Liver (tissue), 9 donors: ENCODE measurements around the gene CRB2. TPM values are rescaled to one million over a fixed set of nuclear protein-coding genes. Genes with fewer than 3 reads are reported as not detected.

Experiments
- DNase-seq: peaks from one replicate; pipeline ENCODE4 v3.0.0-alpha.2; 2017; ENCODE audit warnings: low spot score
- H3K27ac ChIP-seq, 2 donors: one replicate each; pipeline ENCODE4 v1.7.0; 2013; ENCODE audit warnings: inconsistent platforms in 2 of 2, low read length in 2 of 2, control low read depth in 1 of 2, low read depth in 1 of 2, mild to moderate bottlenecking in 1 of 2
- H3K27me3 ChIP-seq, 4 donors: one replicate each; pipeline versions ENCODE4 v1.6.1 to v1.7.0; 2013; ENCODE audit warnings: low read length in 3 of 4, inconsistent platforms in 1 of 4, mild to moderate bottlenecking in 1 of 4, moderate library complexity in 1 of 4; ENCODE audit not compliant: control insufficient read depth in 4 of 4, insufficient read depth in 4 of 4
- H3K36me3 ChIP-seq, 4 donors: one replicate each; pipeline versions ENCODE4 v1.6.1 to v1.7.0; 2013; ENCODE audit warnings: low read length in 3 of 4, mild to moderate bottlenecking in 3 of 4, low read depth in 1 of 4, moderate library complexity in 1 of 4; ENCODE audit not compliant: control insufficient read depth in 4 of 4, insufficient read depth in 3 of 4
- H3K4me1 ChIP-seq, 4 donors: one replicate each; pipeline versions ENCODE4 v1.6.1 to v1.7.0; 2013; ENCODE audit warnings: low read length in 3 of 4, mild to moderate bottlenecking in 3 of 4, moderate library complexity in 1 of 4; ENCODE audit not compliant: control insufficient read depth in 4 of 4, insufficient read depth in 4 of 4
- H3K4me3 ChIP-seq, 3 donors: one replicate each; pipeline versions ENCODE4 v1.6.1 to v1.7.0; 2013; ENCODE audit warnings: low read length in 3 of 3, control low read depth in 1 of 3, low read depth in 1 of 3, mild to moderate bottlenecking in 1 of 3
- H3K9ac ChIP-seq, 2 donors: one replicate each; pipeline ENCODE4 v1.7.0; 2013; ENCODE audit warnings: low read length in 2 of 2, mild to moderate bottlenecking in 2 of 2, moderate library complexity in 2 of 2, control low read depth in 1 of 2, low read depth in 1 of 2
- H3K9me3 ChIP-seq, 4 donors: one replicate each; pipeline versions ENCODE4 v1.6.1 to v1.7.0; 2013; ENCODE audit warnings: low read length in 3 of 4; ENCODE audit not compliant: control insufficient read depth in 4 of 4
- EGR1 ChIP-seq, 2 donors: IDR thresholded peaks; 2 replicates each; pipeline ENCODE4 v1.6.1; 2016 to 2018; ENCODE audit warnings: antibody characterized with exemption in 2 of 2, low read depth in 2 of 2
- FOXA1 ChIP-seq: IDR thresholded peaks from 2 replicates; pipeline ENCODE4 v1.6.1; 2016; ENCODE audit warnings: antibody characterized with exemption
- FOXA2 ChIP-seq: IDR thresholded peaks from 2 replicates; pipeline ENCODE4 v1.6.1; 2016; ENCODE audit warnings: antibody characterized with exemption
- GABPA ChIP-seq, 2 donors: IDR thresholded peaks in 1 of 2; conservative IDR thresholded peaks in 1 of 2; 2 replicates each; pipeline ENCODE4 v1.6.1; 2016; ENCODE audit warnings: antibody characterized with exemption in 2 of 2, mild to moderate bottlenecking in 1 of 2, moderate library complexity in 1 of 2
- HNF4A ChIP-seq, 2 donors: conservative IDR thresholded peaks; 2 replicates each; pipeline ENCODE4 v1.6.1; 2016; ENCODE audit warnings: antibody characterized with exemption in 2 of 2, mild to moderate bottlenecking in 2 of 2
- JUND ChIP-seq, 2 donors: IDR thresholded peaks; 2 replicates each; pipeline ENCODE4 v1.6.1; 2016; ENCODE audit warnings: antibody characterized with exemption in 2 of 2
- NR2F2 ChIP-seq: IDR thresholded peaks from 2 replicates; pipeline ENCODE4 v1.6.1; 2016; ENCODE audit warnings: antibody characterized with exemption
- RAD21 ChIP-seq, 2 donors: IDR thresholded peaks; 2 replicates each; pipeline ENCODE4 v1.6.1; 2016; ENCODE audit warnings: antibody characterized with exemption in 2 of 2, mild to moderate bottlenecking in 2 of 2
- RXRA ChIP-seq, 2 donors: IDR thresholded peaks; 2 replicates each; pipeline ENCODE4 v1.6.1; 2017 to 2018; ENCODE audit warnings: antibody characterized with exemption in 2 of 2, mild to moderate bottlenecking in 1 of 2
- SP1 ChIP-seq: IDR thresholded peaks from 2 replicates; pipeline ENCODE4 v1.6.1; 2018; ENCODE audit warnings: antibody characterized with exemption, mild to moderate bottlenecking
- TAF1 ChIP-seq: conservative IDR thresholded peaks from 2 replicates; pipeline ENCODE4 v1.6.1; 2016; ENCODE audit warnings: antibody characterized with exemption, mild to moderate bottlenecking
- YY1 ChIP-seq: IDR thresholded peaks from 2 replicates; pipeline ENCODE4 v1.6.1; 2016; ENCODE audit warnings: antibody characterized with exemption, mild to moderate bottlenecking
- ZBTB33 ChIP-seq: IDR thresholded peaks from 2 replicates; pipeline ENCODE4 v1.6.1; 2016; ENCODE audit warnings: antibody characterized with exemption
- WGBS: extraction: QIAGEN DNeasy Blood & Tissue Kit; methylation state at CpG from one replicate; pipeline ENCODE4 v1.1.7; 2013; 5-methylcytosine and 5-hydroxymethylcytosine counted together
- polyA plus RNA-seq, 2 donors: library from polyadenylated mRNA; stranded (reverse) in 1 of 2; unstranded in 1 of 2; fragments of 200-250 nt in 1 of 2; fragments of >200 nt in 1 of 2; fragmentation: Nextera tagmentation in 1 of 2; extraction: Ambion mirVana in 1 of 2; gene quantifications; one replicate each; pipeline versions ENCODE4 v1.2.1 to v1.2.3, GENCODE V29; 2013 to 2015
- total RNA-seq, 2 donors: library from RNA; depleted of rRNA; stranded (reverse); fragments of >200 nt; gene quantifications; one replicate each; pipeline ENCODE4 v1.2.3, GENCODE V29; 2014
- TF ChIP-seq, protein P1 (sequence below): IDR thresholded peaks from 2 replicates; pipeline ENCODE4 v1.6.1; 2016; ENCODE audit warnings: antibody characterized with exemption
- TF ChIP-seq, protein P2 (sequence below): IDR thresholded peaks from 2 replicates; pipeline ENCODE4 v1.6.1; 2016; ENCODE audit warnings: antibody characterized with exemption
- TF ChIP-seq, protein P3 (sequence below): IDR thresholded peaks from 2 replicates; pipeline ENCODE4 v1.6.1; 2016; ENCODE audit warnings: antibody characterized with exemption, mild to moderate bottlenecking
- TF ChIP-seq, protein P4 (sequence below): fragments of 150-350 bp; IDR thresholded peaks from 2 replicates; pipeline ENCODE4 v1.5.1; 2017; ENCODE audit warnings: improper control_type of control experiment, low read depth, low read length; ENCODE audit not compliant: missing input control
- donor health status: healthy.
- donor health status: healthy.
- donor health status: healthy.
- donor health status: healthy.
- donor health status: healthy.

Gene CRB2
- total and polyA plus RNA-seq, 4 donors: 1.7 TPM; not detected in 3

- Histone ChIP-seq H3K27me3 (no peaks in the 10 kb centered on the region), H3K9me3 (no peaks in the 10 kb centered on the region), H3K4me1 (peaks cover 0 to 10% (median 6%) of the 10 kb centered on the region in 4 donors), H3K36me3 (no peaks in the 10 kb centered on the region), H3K4me3 (no peak overlapping the region), H3K9ac (no peak overlapping the region), H3K27ac (no peak overlapping the region)
- 70% methylated on average over 9 of the region's 9 CpGs for WGBS
- DNase-seq: no peak
- TF ChIP-seq ZBTB33: no peak
- TF ChIP-seq, protein P1, sequence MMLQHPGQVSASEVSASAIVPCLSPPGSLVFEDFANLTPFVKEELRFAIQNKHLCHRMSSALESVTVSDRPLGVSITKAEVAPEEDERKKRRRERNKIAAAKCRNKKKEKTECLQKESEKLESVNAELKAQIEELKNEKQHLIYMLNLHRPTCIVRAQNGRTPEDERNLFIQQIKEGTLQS: no peak
- no peak for TF ChIP-seq TAF1
- no peak for TF ChIP-seq JUND (IDR thresholded peaks at IDR 0.05)
- no peak for TF ChIP-seq FOXA1
- TF ChIP-seq, protein P2, sequence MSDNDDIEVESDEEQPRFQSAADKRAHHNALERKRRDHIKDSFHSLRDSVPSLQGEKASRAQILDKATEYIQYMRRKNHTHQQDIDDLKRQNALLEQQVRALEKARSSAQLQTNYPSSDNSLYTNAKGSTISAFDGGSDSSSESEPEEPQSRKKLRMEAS: no peak
- TF ChIP-seq RAD21 (IDR thresholded peaks at IDR 0.05): no peak
- TF ChIP-seq, protein P3, sequence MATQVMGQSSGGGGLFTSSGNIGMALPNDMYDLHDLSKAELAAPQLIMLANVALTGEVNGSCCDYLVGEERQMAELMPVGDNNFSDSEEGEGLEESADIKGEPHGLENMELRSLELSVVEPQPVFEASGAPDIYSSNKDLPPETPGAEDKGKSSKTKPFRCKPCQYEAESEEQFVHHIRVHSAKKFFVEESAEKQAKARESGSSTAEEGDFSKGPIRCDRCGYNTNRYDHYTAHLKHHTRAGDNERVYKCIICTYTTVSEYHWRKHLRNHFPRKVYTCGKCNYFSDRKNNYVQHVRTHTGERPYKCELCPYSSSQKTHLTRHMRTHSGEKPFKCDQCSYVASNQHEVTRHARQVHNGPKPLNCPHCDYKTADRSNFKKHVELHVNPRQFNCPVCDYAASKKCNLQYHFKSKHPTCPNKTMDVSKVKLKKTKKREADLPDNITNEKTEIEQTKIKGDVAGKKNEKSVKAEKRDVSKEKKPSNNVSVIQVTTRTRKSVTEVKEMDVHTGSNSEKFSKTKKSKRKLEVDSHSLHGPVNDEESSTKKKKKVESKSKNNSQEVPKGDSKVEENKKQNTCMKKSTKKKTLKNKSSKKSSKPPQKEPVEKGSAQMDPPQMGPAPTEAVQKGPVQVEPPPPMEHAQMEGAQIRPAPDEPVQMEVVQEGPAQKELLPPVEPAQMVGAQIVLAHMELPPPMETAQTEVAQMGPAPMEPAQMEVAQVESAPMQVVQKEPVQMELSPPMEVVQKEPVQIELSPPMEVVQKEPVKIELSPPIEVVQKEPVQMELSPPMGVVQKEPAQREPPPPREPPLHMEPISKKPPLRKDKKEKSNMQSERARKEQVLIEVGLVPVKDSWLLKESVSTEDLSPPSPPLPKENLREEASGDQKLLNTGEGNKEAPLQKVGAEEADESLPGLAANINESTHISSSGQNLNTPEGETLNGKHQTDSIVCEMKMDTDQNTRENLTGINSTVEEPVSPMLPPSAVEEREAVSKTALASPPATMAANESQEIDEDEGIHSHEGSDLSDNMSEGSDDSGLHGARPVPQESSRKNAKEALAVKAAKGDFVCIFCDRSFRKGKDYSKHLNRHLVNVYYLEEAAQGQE: no peak
- TF ChIP-seq HNF4A (conservative IDR thresholded peaks at IDR 0.05): no peak
- TF ChIP-seq YY1: no peak
- no peak for TF ChIP-seq NR2F2
- TF ChIP-seq RXRA (IDR thresholded peaks at IDR 0.05): no peak
- no peak for TF ChIP-seq SP1
- TF ChIP-seq, protein P4, sequence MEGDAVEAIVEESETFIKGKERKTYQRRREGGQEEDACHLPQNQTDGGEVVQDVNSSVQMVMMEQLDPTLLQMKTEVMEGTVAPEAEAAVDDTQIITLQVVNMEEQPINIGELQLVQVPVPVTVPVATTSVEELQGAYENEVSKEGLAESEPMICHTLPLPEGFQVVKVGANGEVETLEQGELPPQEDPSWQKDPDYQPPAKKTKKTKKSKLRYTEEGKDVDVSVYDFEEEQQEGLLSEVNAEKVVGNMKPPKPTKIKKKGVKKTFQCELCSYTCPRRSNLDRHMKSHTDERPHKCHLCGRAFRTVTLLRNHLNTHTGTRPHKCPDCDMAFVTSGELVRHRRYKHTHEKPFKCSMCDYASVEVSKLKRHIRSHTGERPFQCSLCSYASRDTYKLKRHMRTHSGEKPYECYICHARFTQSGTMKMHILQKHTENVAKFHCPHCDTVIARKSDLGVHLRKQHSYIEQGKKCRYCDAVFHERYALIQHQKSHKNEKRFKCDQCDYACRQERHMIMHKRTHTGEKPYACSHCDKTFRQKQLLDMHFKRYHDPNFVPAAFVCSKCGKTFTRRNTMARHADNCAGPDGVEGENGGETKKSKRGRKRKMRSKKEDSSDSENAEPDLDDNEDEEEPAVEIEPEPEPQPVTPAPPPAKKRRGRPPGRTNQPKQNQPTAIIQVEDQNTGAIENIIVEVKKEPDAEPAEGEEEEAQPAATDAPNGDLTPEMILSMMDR: no peak
- TF ChIP-seq GABPA (IDR thresholded peaks at IDR 0.05 in 1 of 2, conservative IDR thresholded peaks at IDR 0.05 in 1 of 2): no peak
- TF ChIP-seq FOXA2: no peak
- TF ChIP-seq EGR1 (IDR thresholded peaks at IDR 0.05; ENCODE audit: low read depth in 2 of 2): no peak
Measured at GRCh38 chr9:123348317-123348992, 7.5 kb upstream of the CRB2 start.
